Measurements from ENCODE around the gene AFF2.

DNA sequence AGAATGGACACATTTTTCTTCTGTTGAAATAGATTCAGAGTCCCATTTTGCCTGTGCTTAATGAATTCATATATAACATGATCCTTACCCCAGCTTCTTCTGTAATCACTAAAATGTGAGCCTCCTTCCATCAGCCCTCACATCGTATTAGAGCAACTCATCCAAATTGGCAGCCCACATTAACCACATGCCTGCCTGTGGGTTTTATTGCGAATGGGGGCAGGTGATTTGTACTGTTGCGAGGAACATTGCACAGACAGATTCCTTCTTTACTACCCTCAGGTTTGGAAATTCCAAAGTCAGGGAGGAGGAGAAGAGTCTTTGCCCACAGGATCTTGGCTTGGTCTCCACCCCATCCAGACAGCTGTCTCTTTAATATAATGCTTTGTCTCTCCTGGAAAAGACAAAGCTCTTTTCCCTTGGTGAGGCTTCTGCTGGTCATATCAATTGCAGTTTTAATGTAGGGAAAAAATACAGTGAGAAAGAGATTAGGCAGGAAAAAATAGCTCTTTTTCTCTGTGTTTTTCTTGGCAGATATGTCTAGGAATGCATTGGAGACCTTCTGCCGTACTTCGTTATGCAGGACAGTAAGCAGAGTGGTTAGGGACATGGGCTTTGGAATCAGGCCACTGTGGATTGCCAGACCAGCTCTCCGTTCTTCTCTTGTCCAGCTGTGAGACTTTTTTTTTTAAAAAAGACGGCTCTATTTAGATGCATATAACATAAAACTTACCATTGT, 371.2 kb downstream of the AFF2 start:
- no peak for TF ChIP-seq POLR2A (IDR thresholded peaks at IDR 0.05)
- TF ChIP-seq, protein P1, sequence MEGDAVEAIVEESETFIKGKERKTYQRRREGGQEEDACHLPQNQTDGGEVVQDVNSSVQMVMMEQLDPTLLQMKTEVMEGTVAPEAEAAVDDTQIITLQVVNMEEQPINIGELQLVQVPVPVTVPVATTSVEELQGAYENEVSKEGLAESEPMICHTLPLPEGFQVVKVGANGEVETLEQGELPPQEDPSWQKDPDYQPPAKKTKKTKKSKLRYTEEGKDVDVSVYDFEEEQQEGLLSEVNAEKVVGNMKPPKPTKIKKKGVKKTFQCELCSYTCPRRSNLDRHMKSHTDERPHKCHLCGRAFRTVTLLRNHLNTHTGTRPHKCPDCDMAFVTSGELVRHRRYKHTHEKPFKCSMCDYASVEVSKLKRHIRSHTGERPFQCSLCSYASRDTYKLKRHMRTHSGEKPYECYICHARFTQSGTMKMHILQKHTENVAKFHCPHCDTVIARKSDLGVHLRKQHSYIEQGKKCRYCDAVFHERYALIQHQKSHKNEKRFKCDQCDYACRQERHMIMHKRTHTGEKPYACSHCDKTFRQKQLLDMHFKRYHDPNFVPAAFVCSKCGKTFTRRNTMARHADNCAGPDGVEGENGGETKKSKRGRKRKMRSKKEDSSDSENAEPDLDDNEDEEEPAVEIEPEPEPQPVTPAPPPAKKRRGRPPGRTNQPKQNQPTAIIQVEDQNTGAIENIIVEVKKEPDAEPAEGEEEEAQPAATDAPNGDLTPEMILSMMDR (IDR thresholded peaks at IDR 0.05): no peak
